Activated naive CD4-positive, alpha-beta T cell treated with anti-CD3 and anti-CD28 coated beads for 36 hours (primary cell): Measurements from ENCODE around the gene PLA2R1. TPM values are rescaled to one million over a fixed set of nuclear protein-coding genes. Genes with fewer than 3 reads are reported as not detected.

Experiments used
- CTCF ChIA-PET: fragments of 350-600 bp; sonication (Branson Sonifier 250); formaldehyde crosslinking; loops from one replicate; lab custom pipeline; 2021; ENCODE audit warnings: antibody characterized with exemption; lab: Charles Lee
- DNase-seq: peaks from one replicate; pipeline ENCODE4 v3.0.0-alpha.2; 2020
- H3K27ac Mint-ChIP-seq: one replicate; pipeline ENCODE4 v1.8.0; 2021; ENCODE audit warnings: mild to moderate bottlenecking, mixed read lengths
- H3K27me3 Mint-ChIP-seq: one replicate; pipeline ENCODE4 v1.8.0; 2021; ENCODE audit warnings: low read depth, mixed read lengths
- H3K36me3 Mint-ChIP-seq: one replicate; pipeline ENCODE4 v1.8.0; 2021; ENCODE audit warnings: low read depth, mixed read lengths
- H3K4me1 Mint-ChIP-seq: one replicate; pipeline ENCODE4 v1.8.0; 2021; ENCODE audit warnings: low read depth, mixed read lengths
- H3K4me3 Mint-ChIP-seq: one replicate; pipeline ENCODE4 v1.8.0; 2021; ENCODE audit warnings: mild to moderate bottlenecking, moderate library complexity, mixed read lengths
- H3K9me3 Mint-ChIP-seq: one replicate; pipeline ENCODE4 v1.8.0; 2021; ENCODE audit warnings: mixed read lengths
- intact Hi-C: fragments of 100-400 bp; cut with micrococcal nuclease; formaldehyde crosslinking; loops from one replicate; pipeline ENCODE4 v1.15.1; 2023
- total RNA-seq, 2 experiments: library from RNA; stranded (reverse); gene quantifications; one replicate each; pipeline ENCODE4 v1.2.3, GENCODE V29; 2021

The PLA2R1 gene
- total RNA-seq, 2 experiments from 2014 or later: not detected

DNA sequence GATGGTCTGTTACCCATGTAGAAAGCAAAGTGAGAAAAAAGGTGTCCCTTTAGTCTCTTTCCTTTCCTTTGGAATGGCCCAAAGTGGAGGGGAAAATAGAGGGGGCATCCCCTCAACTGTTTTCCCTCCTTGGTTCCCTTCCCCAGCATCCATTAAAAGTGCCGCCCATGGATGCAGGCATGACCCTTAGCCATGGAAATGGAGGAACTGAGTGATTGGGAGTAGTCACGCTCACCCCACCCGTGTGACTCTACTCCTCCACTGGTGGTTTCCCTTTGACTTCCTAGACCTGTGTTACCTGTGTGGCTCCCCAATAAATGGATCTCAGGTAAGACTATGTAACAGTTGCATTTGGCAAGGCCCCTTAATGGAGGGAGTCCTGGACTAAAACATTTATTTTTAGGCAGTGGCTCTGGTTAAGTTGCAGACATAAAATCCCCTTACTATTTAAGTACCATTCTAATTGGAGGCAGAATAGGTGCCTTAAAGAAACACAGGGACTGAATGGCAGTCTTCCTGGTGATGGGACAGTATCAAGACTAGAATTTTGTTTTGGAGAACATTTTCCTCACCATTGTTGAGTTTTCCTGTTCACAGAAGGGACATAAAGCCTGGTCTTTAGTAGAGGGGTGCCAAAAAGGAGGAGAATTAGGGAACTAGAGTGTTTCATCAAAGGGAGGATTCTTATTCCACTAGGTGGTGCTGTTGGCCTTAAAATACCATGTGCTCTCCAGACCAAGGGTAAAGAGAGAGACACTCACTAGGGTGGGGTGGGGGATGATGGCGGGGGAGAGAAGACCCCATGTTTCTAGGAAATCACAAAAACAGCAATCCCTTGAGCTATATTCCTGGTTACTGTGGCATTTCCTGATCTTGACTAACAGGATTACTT is 25.7 kb upstream of the PLA2R1 start:
- CTCF ChIA-PET: interaction anchor here (1.0 to 1.7 kb wide), 3 partner anchors 8 to 340 kb away, joined by 3 to 5 read pairs (median 3); no protein-coding TSS in a partner anchor
- peaks cover 10% of the 10 kb centered on the region for H3K36me3 Mint-ChIP-seq
- intact Hi-C loops: no loop called here

DNA sequence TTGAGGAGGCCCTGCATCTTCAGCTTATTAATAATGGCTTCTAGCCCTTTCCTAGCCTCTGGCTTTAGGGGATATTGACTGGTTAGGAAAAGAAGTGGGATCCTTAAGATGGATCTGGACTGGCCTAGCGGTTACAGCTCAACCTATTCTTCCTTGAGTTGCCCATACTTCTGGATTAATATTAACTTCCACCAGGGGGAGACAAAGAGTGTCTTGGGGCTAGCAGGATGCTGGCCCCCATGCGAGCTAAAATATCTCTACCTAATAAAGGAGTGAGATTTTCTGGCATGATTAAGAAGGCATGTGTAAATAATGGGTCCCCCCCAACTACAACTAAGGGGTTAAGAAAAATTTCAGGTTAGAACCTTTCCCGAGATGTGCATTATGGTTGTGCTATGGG is 23.2 kb upstream of the PLA2R1 start:
- DNase-seq: no peak
- Mint-ChIP-seq H3K36me3 (peaks cover 10% of the 10 kb centered on the region), H3K4me1 (no peaks in the 10 kb centered on the region), H3K4me3 (no peak overlapping the region), H3K27me3 (peaks cover 4% of the 10 kb centered on the region), H3K9me3 (peaks cover 40% of the 10 kb centered on the region), H3K27ac (no peak overlapping the region)
- CTCF ChIA-PET: interaction anchor here (0.6 to 1.8 kb wide), 4 partner anchors 11 to 908 kb away, joined by 3 to 6 read pairs (median 4); no protein-coding TSS in a partner anchor
- intact Hi-C loops: no loop called here

More for the DNA sequence above, 25.7 kb upstream of the PLA2R1 start:
- peak; percentile 18 for DNase-seq
- no peak overlapping the region for H3K4me3 Mint-ChIP-seq
- H3K27me3 Mint-ChIP-seq: peaks cover under 1% of the 10 kb centered on the region
- H3K27ac Mint-ChIP-seq: no peak overlapping the region
- H3K9me3 Mint-ChIP-seq: peaks cover 47% of the 10 kb centered on the region
- no peaks in the 10 kb centered on the region for H3K4me1 Mint-ChIP-seq

DNA sequence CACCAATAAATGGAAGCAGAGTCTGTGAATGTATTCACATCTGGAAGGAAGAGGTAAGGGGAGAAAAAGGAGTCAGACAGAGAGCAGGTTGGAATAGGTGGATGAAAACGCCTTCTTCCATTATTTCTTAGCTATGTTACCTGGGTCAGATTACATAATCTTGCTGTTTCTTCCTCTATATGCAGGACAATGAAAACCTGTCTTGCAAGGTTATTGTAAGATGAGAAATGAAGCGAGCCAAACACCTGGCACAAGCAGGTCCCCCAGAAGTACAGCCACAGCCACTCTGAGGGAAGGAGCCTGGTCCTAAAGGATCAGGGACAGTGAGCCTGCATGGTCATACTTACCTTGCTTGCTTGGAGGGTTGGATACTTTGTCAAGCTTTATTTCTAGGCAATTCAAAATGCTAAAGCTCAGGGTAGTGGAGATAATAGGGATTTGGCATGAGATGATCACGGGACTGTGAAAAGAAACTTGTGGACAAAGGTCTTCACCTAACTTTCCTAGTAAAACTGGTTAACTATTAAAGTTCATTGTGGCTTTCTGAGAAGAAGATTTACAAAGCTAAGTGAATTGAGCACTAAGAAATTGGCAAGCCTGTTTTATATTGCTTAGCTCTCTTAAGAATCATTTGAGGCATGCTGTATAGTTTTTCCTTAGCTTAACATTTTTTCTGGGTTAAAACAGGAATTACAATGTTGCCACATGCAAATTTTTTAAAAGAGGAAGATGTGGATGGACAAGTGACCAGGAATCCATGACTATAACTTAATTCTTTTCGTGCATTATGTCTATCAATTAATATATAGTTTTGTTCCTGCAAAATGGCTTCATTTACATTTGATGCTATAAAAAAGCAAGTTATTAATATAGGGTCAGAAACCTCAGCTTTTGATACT is 15.7 kb upstream of the PLA2R1 start:
- intact Hi-C loops: no loop called here
- Mint-ChIP-seq H3K27ac (no peak overlapping the region), H3K9me3 (peaks cover 2% of the 10 kb centered on the region), H3K4me1 (no peaks in the 10 kb centered on the region), H3K36me3 (peaks cover 1% of the 10 kb centered on the region), H3K27me3 (peaks cover 6% of the 10 kb centered on the region), H3K4me3 (no peak overlapping the region)
- CTCF ChIA-PET: interaction anchor here (0.8 to 1.4 kb wide), 2 partner anchors 19 to 31 kb away, joined by 3 to 4 read pairs; no protein-coding TSS in a partner anchor
- DNase-seq: no peak

DNA sequence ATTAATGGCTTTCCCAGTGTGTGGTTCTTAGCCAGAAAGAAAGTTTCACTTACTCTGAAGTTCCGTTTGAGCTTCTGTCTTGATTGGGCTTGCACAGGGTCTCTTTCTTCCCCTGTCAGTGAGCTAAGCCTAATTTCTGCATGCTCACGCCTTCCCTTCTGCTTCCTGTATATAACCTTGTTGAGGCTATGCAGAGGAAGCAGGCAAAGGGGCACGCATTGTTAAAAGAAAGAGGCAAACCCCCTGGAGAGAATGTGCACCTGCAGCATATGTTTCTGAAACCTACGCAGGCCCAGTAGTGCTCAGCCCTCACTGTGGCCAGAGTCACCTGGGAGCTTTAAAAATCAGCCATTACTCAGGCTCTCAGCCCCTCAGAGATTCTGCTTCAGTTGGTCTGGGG is 14.5 kb upstream of the PLA2R1 start:
- no peak overlapping the region for H3K27ac Mint-ChIP-seq
- intact Hi-C loops: no loop called here
- DNase-seq: no peak
- H3K9me3 Mint-ChIP-seq: no peaks in the 10 kb centered on the region
- H3K36me3 Mint-ChIP-seq: no peaks in the 10 kb centered on the region
- no peak overlapping the region for H3K4me3 Mint-ChIP-seq
- H3K4me1 Mint-ChIP-seq: no peaks in the 10 kb centered on the region
- CTCF ChIA-PET: interaction anchor here (0.6 to 1.5 kb wide), 4 partner anchors 11 to 527 kb away, joined by 3 to 6 read pairs (median 4); no protein-coding TSS in a partner anchor
- peaks cover 7% of the 10 kb centered on the region for H3K27me3 Mint-ChIP-seq

DNA sequence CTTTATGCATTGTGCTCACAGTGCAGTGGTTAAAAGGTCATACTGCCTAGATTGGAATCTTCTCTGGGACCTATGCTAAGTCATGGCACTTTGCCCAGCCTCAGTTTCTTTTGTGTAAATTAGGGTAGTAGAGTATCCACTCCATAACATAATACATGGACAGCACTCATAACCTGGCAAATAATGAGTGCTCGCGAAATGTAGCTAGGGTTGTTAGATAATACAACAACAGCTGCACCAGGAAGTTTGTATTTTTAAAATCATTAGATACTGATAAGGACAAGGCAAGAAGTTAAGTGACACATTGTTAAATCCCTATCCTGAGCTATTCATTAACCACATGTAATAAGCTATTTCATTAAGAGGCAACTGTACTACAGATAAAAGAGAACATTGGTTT is 13.8 kb upstream of the PLA2R1 start:
- H3K4me1 Mint-ChIP-seq: no peaks in the 10 kb centered on the region
- H3K9me3 Mint-ChIP-seq: no peaks in the 10 kb centered on the region
- no peaks in the 10 kb centered on the region for H3K36me3 Mint-ChIP-seq
- no peak overlapping the region for H3K27ac Mint-ChIP-seq
- CTCF ChIA-PET: interaction anchor here (0.6 to 1.5 kb wide), 4 partner anchors 10 to 526 kb away, joined by 3 to 6 read pairs (median 4); no protein-coding TSS in a partner anchor
- peaks cover 10% of the 10 kb centered on the region for H3K27me3 Mint-ChIP-seq
- H3K4me3 Mint-ChIP-seq: no peak overlapping the region
- intact Hi-C loops: no loop called here
- no peak for DNase-seq

DNA sequence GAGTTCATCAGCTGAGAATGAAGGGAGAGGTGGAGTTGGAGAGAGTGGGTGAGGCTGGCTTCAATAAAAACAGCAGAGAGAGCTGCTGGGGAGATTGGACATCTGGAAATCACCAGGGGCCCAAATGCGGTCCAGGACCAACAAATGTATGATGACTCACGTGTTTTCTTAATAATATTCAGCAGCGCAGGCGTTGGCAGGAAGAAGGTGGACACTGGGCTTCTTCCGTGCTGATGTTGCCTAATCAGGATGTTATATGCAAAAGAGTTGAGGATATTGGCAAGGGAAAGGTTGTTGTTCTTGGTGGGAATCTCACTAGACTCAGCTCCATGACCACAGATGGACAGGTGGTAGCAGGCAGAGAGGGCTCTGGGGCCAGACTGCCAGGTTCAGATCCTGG is 12.8 kb upstream of the PLA2R1 start:
- Mint-ChIP-seq H3K27me3 (peaks cover 14% of the 10 kb centered on the region), H3K36me3 (no peaks in the 10 kb centered on the region), H3K9me3 (no peaks in the 10 kb centered on the region), H3K27ac (no peak overlapping the region), H3K4me3 (no peak overlapping the region), H3K4me1 (no peaks in the 10 kb centered on the region)
- intact Hi-C loops: no loop called here
- CTCF ChIA-PET: interaction anchor here (0.7 kb wide), 1 partner anchor 919 kb away, joined by 3 read pairs; no protein-coding TSS in a partner anchor
- DNase-seq: no peak

DNA sequence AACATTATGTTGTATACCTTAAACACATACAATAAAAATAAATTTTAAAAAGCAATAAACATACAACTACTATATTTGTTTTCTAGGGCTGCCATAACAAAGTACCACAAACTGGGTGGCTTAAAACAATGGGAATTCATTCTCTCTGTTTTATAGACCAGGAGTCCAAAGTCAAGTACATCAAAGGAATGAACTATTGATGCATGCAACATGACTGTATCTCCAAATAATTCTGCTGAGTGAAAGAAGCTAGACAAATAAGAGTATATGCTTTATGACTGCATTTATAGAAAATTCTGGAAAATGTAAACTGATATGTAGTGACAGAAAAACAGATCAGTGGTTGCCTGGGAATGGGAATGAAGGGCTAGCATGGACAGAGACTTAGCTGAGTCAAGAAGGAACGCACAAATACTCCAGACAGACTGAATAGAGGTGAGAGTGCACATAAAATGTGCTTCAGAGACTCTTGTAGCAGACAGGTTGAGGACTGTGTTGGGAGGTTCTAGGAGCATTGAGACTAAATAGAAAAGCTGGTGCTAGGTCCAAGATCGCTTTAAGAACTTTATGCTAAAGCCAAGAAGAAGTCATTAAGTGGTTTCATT is 11.0 kb upstream of the PLA2R1 start:
- Mint-ChIP-seq H3K36me3 (no peaks in the 10 kb centered on the region), H3K9me3 (peaks cover 2% of the 10 kb centered on the region), H3K27me3 (peaks cover 14% of the 10 kb centered on the region), H3K4me1 (no peaks in the 10 kb centered on the region), H3K27ac (no peak overlapping the region), H3K4me3 (no peak overlapping the region)
- intact Hi-C loops: no loop called here
- no peak for DNase-seq
- CTCF ChIA-PET: no interaction called here

DNA sequence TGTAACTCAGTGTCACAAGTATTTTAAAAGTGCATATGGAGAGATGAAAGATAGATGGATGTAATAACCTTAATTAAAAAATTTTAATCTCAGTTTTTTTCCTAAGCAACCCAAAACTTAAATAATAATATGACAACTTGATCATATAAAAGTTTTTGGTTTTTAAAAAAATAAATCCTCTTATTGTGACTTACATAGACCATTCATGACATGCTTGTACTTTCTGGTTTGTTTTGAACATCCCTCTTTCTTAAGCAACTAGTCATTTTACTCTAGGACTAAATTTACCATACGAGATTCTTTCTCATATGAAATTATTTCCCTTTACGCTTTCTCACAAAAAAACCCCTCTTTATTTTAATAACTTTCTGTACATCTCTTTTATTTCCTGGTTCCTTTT is 6.5 kb upstream of the PLA2R1 start:
- CTCF ChIA-PET: no interaction called here
- Mint-ChIP-seq H3K9me3 (peaks cover 2% of the 10 kb centered on the region), H3K4me3 (no peak overlapping the region), H3K4me1 (no peaks in the 10 kb centered on the region), H3K27ac (no peak overlapping the region), H3K27me3 (peaks cover 27% of the 10 kb centered on the region), H3K36me3 (no peaks in the 10 kb centered on the region)
- DNase-seq: no peak
- intact Hi-C loops: no loop called here

DNA sequence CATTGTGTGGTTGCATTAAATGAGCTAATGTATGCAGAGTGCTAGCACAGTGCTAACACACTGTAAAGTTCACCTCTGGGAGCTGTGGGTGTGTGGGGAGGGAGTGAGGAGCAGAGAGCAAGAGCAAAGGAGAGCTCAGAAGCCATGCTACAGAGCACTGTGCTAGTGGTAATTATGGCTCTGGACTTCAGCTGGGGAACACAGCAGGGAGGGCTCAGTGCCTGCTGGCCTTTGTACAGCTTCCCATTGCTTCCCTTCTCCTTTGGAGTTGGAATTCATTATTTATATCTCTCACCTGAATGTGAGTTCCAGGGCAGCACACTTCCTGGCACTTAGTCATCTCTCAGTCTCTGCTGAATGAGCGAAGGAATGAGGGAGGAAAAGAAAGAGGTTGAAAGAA is 2.5 kb upstream of the PLA2R1 start:
- Mint-ChIP-seq H3K27ac (no peak overlapping the region), H3K4me3 (no peak overlapping the region), H3K36me3 (no peaks in the 10 kb centered on the region), H3K9me3 (peaks cover 2% of the 10 kb centered on the region), H3K4me1 (peaks cover 7% of the 10 kb centered on the region), H3K27me3 (peaks cover 41% of the 10 kb centered on the region)
- DNase-seq: no peak
- CTCF ChIA-PET: interaction anchor here (0.6 kb wide), 1 partner anchor 786 kb away, joined by 3 read pairs; no protein-coding TSS in a partner anchor
- intact Hi-C loops: no loop called here

DNA sequence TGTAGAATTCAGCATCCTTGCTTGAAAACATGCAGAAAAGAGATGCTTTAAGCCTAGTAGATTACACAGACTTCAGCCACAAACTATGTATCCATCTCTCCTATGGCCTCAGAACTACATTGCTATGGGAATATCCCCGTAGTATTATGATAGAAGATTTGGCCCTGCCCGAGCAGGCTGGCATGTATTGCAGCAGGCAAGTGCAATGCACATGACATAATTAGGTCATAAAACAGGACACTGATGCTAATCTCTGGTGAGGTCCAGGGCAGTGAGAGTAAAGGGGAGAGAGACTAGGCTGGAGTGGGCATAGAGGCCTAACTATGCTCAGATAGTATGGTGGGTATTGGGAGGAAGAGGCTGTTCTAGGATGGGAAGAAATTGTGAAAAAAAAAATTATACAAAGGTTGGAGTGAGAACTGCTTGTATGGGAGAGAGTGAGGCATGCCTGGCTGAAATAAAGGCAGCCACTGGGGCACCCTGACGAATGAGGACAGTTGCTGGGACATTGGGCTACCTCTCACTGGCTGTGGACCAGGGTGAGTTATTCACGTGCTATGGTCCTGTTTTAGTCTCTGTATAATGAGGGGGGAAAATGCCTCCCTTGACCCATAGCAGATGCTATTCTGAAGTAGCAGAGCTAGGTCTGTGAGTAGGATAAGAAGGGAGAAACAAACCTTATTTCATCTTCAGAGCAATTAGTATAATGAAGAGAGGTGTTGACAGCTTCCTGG is 1.6 kb upstream of the PLA2R1 start:
- intact Hi-C loops: no loop called here
- Mint-ChIP-seq H3K27me3 (peaks cover 47% of the 10 kb centered on the region), H3K27ac (no peak overlapping the region), H3K36me3 (no peaks in the 10 kb centered on the region), H3K9me3 (peaks cover 2% of the 10 kb centered on the region), H3K4me3 (no peak overlapping the region), H3K4me1 (peaks cover 7% of the 10 kb centered on the region)
- no peak for DNase-seq
- CTCF ChIA-PET: interaction anchor here (0.6 kb wide), 1 partner anchor 785 kb away, joined by 3 read pairs; no protein-coding TSS in a partner anchor

DNA sequence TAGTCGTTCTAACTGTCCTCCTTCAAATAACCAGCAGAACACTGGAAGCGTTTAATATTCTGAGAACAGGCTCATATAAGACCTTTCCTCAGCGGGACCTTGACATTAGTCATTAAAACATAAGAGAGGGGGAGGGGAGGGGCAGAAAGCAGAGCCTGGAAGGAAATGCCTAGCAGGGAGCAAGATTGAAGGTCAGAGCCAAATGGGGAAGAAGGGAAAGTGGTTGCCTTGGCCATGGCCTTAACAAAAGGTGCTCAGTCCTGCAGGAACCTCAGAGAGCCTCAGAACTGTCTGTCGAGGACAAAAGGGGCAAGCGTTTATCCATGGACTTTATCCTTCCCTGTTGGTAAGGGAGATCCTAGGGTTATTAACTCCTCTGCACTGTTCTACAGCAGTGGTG is 856 bp upstream of the PLA2R1 start:
- peaks cover 7% of the 10 kb centered on the region for H3K4me1 Mint-ChIP-seq
- no peaks in the 10 kb centered on the region for H3K36me3 Mint-ChIP-seq
- intact Hi-C loops: no loop called here
- CTCF ChIA-PET: no interaction called here
- H3K27ac Mint-ChIP-seq: no peak overlapping the region
- no peak for DNase-seq
- no peaks in the 10 kb centered on the region for H3K9me3 Mint-ChIP-seq
- H3K27me3 Mint-ChIP-seq: peaks cover 52% of the 10 kb centered on the region
- no peak overlapping the region for H3K4me3 Mint-ChIP-seq
